Measurements from ENCODE around the gene TBC1D16.

GRCh38 chr17:79932451-79933306, 103.0 kb downstream of the TBC1D16 start:
- TF ChIP-seq POLR2AphosphoS5 (IDR thresholded peaks at IDR 0.05; ENCODE audit: low read depth, low read length) (no peak), POLR2A (IDR thresholded peaks at IDR 0.05; ENCODE audit: low read depth, low read length) (no peak), SPI1 (IDR thresholded peaks at IDR 0.05; ENCODE audit: low read depth, low read length) (no peak), TAF1 (IDR thresholded peaks at IDR 0.05; ENCODE audit: low read depth, low read length) (no peak)

Data from GM12891 (cell line).